ENCODE data around the gene MRPS7. TPM values are rescaled to one million over a fixed set of nuclear protein-coding genes. Genes with fewer than 3 reads are reported as not detected.
A peak's percentile ranks its signal among the peaks of the same experiment; 100 is the strongest.

Gene MRPS7
- total and polyA plus RNA-seq, 2 of the 8 experiments (the other 6 are each of a cell fraction or from before 2014, with no cell fraction given), result 63.4 to 79.4 TPM

- TF ChIP-seq TBP (IDR thresholded peaks at IDR 0.05; ENCODE audit: low read depth, low read length), result peak; percentile 73
- 0 out of 2 replicates have a peak, but pooled peaks have one; percentile 28 for TF ChIP-seq TEAD4 (IDR thresholded peaks at IDR 0.05; ENCODE audit: low read depth, low read length)
- TF ChIP-seq CBX8 (IDR thresholded peaks at IDR 0.05; ENCODE audit: borderline replicate concordance, low read depth, low read length), result no peak
- peak; percentile 75 for TF ChIP-seq TAF1 (IDR thresholded peaks at IDR 0.05; ENCODE audit: low read depth, low read length)
- TF ChIP-seq BRCA1 (IDR thresholded peaks at IDR 0.05; ENCODE audit: low read depth, low read length), result no peak
Observed at GRCh38 chr17:75289115-75289831, 27.6 kb downstream of the MRPS7 start, which contains the start of gene SLC25A19 (continued).
